K562 (cell line): ENCODE results near the gene CYP17A1. TPM values are rescaled to one million over a fixed set of nuclear protein-coding genes. Genes with fewer than 3 reads are reported as not detected.

Source experiments
- ATAC-seq: fragments of 200-7000 bp; cut with Tn5 transposase; 3 replicates; pipeline ENCODE4 v1.9.1; 2020; ENCODE audit warnings: moderate library complexity
- BruUV-seq: library from RNA; stranded (reverse); fragments of 400-500 nt; replicated peaks from 2 replicates; lab custom pipeline; 2021; lab: Mats Ljungman, UMichigan
- CTCF ChIA-PET: fragments of 300-600 bp; formaldehyde crosslinking; extraction: SDS; loops from one replicate; lab custom pipeline; 2021; ENCODE audit warnings: low intra/inter-chr PET ratio; lab: Yijun Ruan, JAX
- POLR2A ChIA-PET: fragments of 300-600, 350-650 bp; sonication (Branson Sonifier 250); formaldehyde crosslinking; extraction: SDS; loops from one replicate; lab custom pipeline; 2021; ENCODE audit warnings: antibody characterized with exemption, inconsistent platforms; lab: Yijun Ruan, JAX
- DNase-seq, 4 experiments: peaks; one replicate each; pipeline versions ENCODE4 v3.0.0 to v3.0.0-alpha.2; 2011 to 2018; ENCODE audit warnings: low spot score in 3 of 4, mixed read lengths in 3 of 4; ENCODE audit errors: extremely low read depth in 1 of 4
- FAIRE-seq: peaks from 2 replicates; lab custom pipeline; 2011; peaks lifted over from hg19 to GRCh38; lab: Jason Lieb, UNC
- H2AFZ ChIP-seq: 2 replicates; pipeline ENCODE4 v1.6.0; 2011; ENCODE audit warnings: low read depth, low read length, control low read depth, inconsistent platforms
- H3K27ac ChIP-seq: fragments of 200-600 bp; 3 replicates; pipeline ENCODE4 v1.8.0; 2011; ENCODE audit warnings: low read depth, mild to moderate bottlenecking, control low read depth, inconsistent platforms, low read length, moderate library complexity, mixed read lengths; ENCODE audit errors: extremely low read depth
- H3K27me3 ChIP-seq, 2 experiments: fragments of 300-600 bp in 1 of 2; 2 replicates in 1 of 2; 3 replicates in 1 of 2; pipeline versions ENCODE4 v1.6.0 to v1.8.0; 2011; ENCODE audit warnings: inconsistent platforms in 2 of 2, low read length in 2 of 2, mild to moderate bottlenecking in 1 of 2, mixed read lengths in 1 of 2, moderate library complexity in 1 of 2; ENCODE audit not compliant: control insufficient read depth in 2 of 2, insufficient read depth in 2 of 2
- H3K36me3 ChIP-seq: fragments of 300-600 bp; 3 replicates; pipeline ENCODE4 v1.8.0; 2011; ENCODE audit warnings: mild to moderate bottlenecking, low read length, inconsistent platforms; ENCODE audit not compliant: control insufficient read depth, insufficient read depth
- H3K4me1 ChIP-seq, 2 experiments: fragments of 200-600 bp in 1 of 2; replicated peaks in 1 of 2; 2 replicates in 1 of 2; 3 replicates in 1 of 2; pipeline versions ENCODE4 v1.5.1 to v1.8.0; 2011; ENCODE audit warnings: inconsistent platforms in 2 of 2, low read length in 2 of 2, mild to moderate bottlenecking in 1 of 2, mixed read lengths in 1 of 2, moderate library complexity in 1 of 2; ENCODE audit not compliant: control insufficient read depth in 2 of 2, insufficient read depth in 2 of 2
- H3K4me2 ChIP-seq: 2 replicates; pipeline ENCODE4 v1.6.1; 2011; ENCODE audit warnings: low read length, control low read depth, inconsistent platforms, mixed read lengths; ENCODE audit not compliant: insufficient read depth
- H3K4me3 ChIP-seq: fragments of 200-600 bp; sonication (generic), shearing (Covaris generic); 2 replicates; pipeline ENCODE4 v1.5.1; 2016; ENCODE audit warnings: control low read depth, inconsistent platforms
- H3K79me2 ChIP-seq: fragments of 200-600 bp; 3 replicates; pipeline ENCODE4 v1.8.0; 2011; ENCODE audit warnings: low read length, inconsistent platforms; ENCODE audit not compliant: control insufficient read depth, insufficient read depth
- H3K9ac ChIP-seq, 2 experiments: 2 replicates each; pipeline versions ENCODE4 v1.6.0 to v1.6.1; 2011; ENCODE audit warnings: low read depth in 2 of 2, low read length in 2 of 2, control low read depth in 1 of 2, inconsistent platforms in 1 of 2, mild to moderate bottlenecking in 1 of 2, mixed read lengths in 1 of 2; ENCODE audit not compliant: insufficient read depth in 1 of 2
- H3K9me1 ChIP-seq: one replicate; pipeline ENCODE4 v1.6.0; 2011; ENCODE audit warnings: inconsistent platforms, mild to moderate bottlenecking, low read length, moderate library complexity; ENCODE audit not compliant: control insufficient read depth, insufficient read depth
- H3K9me3 ChIP-seq: replicated peaks from 2 replicates; pipeline ENCODE4 v1.5.1; 2011; ENCODE audit warnings: low read depth, low read length, inconsistent platforms; ENCODE audit not compliant: control insufficient read depth, insufficient read depth
- H4K20me1 ChIP-seq: replicated peaks from 2 replicates; pipeline ENCODE4 v1.6.1; 2011; ENCODE audit warnings: low read length, inconsistent platforms, mixed read lengths; ENCODE audit not compliant: control insufficient read depth, insufficient read depth
- BCLAF1 ChIP-seq, 2 experiments: fragments of 450-650 bp in 1 of 2; IDR thresholded peaks; 2 replicates each; pipeline ENCODE4 v1.6.1; 2011 to 2017; ENCODE audit warnings: low read depth in 2 of 2, antibody characterized with exemption in 1 of 2, borderline replicate concordance in 1 of 2, low read length in 1 of 2, mild to moderate bottlenecking in 1 of 2, mixed read lengths in 1 of 2; ENCODE audit not compliant: control insufficient read depth in 1 of 2
- BRF1 ChIP-seq: IDR thresholded peaks from 3 replicates; pipeline ENCODE4 v1.6.1; 2011; ENCODE audit warnings: borderline replicate concordance, mild to moderate bottlenecking; ENCODE audit not compliant: insufficient read length; ENCODE audit errors: extremely low read depth
- CGGBP1 ChIP-seq: fragments of 250-450 bp; sonication (Bioruptor Pico); IDR thresholded peaks from 2 replicates; pipeline ENCODE4 v1.9.0; 2021; ENCODE audit warnings: mild to moderate bottlenecking
- DMBX1 ChIP-seq: fragments of 250-450 bp; sonication (Bioruptor Pico); IDR thresholded peaks from 2 replicates; pipeline ENCODE4 v1.8.0; 2022; ENCODE audit warnings: inconsistent platforms, mild to moderate bottlenecking, moderate library complexity, borderline replicate concordance
- MEIS2 ChIP-seq: fragments of 450-650 bp; IDR thresholded peaks from 2 replicates; pipeline ENCODE4 v1.6.1; 2014; ENCODE audit warnings: mild to moderate bottlenecking; ENCODE audit not compliant: partially characterized antibody
- NBN ChIP-seq: fragments of 450-650 bp; IDR thresholded peaks from 2 replicates; pipeline ENCODE4 v1.6.1; 2016; ENCODE audit warnings: low read depth, mild to moderate bottlenecking
- NUFIP1 ChIP-seq: fragments of 450-650 bp; IDR thresholded peaks from 2 replicates; pipeline ENCODE4 v1.6.1; 2018; ENCODE audit not compliant: partially characterized antibody
- POU5F1 ChIP-seq: fragments of 150-350 bp; IDR thresholded peaks from 2 replicates; pipeline ENCODE4 v1.6.1; 2014; ENCODE audit warnings: borderline replicate concordance, low read length, low read depth, mild to moderate bottlenecking; ENCODE audit not compliant: partially characterized antibody
- SUPT5H ChIP-seq: fragments of 450-650 bp; IDR thresholded peaks from 2 replicates; pipeline ENCODE4 v1.6.1; 2016
- TAF9B ChIP-seq: fragments of 450-650 bp; IDR thresholded peaks from 2 replicates; pipeline ENCODE4 v1.6.1; 2018; ENCODE audit warnings: mild to moderate bottlenecking; ENCODE audit not compliant: partially characterized antibody
- ZBTB7A ChIP-seq: IDR thresholded peaks from 2 replicates; pipeline ENCODE4 v1.6.1; 2011; ENCODE audit warnings: low read depth, mild to moderate bottlenecking, low read length, moderate library complexity, borderline replicate concordance; ENCODE audit not compliant: control insufficient read depth
- ZFPM2 ChIP-seq: fragments of 250-450 bp; sonication (Bioruptor Pico); IDR thresholded peaks from 2 replicates; pipeline ENCODE4 v1.5.1; 2022; ENCODE audit warnings: mild to moderate bottlenecking
- ZNF311 ChIP-seq: fragments of 250-450 bp; sonication (Bioruptor Pico); IDR thresholded peaks from 2 replicates; pipeline ENCODE4 v1.4.0; 2020; ENCODE audit warnings: mild to moderate bottlenecking, moderate library complexity
- WGBS: fragments of 100-300 bp; shearing (Covaris generic); methylation state at CpG from one replicate; pipeline ENCODE4 v1.1.6; 2016; ENCODE audit warnings: low coverage, mixed read lengths; ENCODE audit not compliant: insufficient coverage; ENCODE audit errors: missing lambda C conversion rate; 5-methylcytosine and 5-hydroxymethylcytosine counted together
- in situ Hi-C: fragments of 300-500 bp; cut with MboI; formaldehyde crosslinking; loops from 4 replicates; pipeline ENCODE4 v1.15.0; 2018; ENCODE audit warnings: inconsistent platforms, mixed read lengths
- intact Hi-C: fragments of 100-400 bp; cut with micrococcal nuclease; formaldehyde crosslinking; loops from 2 replicates; pipeline ENCODE4 v1.14.2; 2022
- polyA plus RNA-seq, 8 experiments: library from polyadenylated mRNA; depleted of rRNA in 4 of 8; stranded (reverse) in 5 of 8; unstranded in 3 of 8; fragments of >200 nt; fragmentation: Nextera tagmentation in 2 of 8; fragmentation: Illumina TruSeq in 1 of 8; extraction: Ambion mirVana in 2 of 8; extraction: Trizol in 1 of 8; gene quantifications; 2 replicates each; pipeline versions ENCODE4 v1.2.1 to v1.2.3, GENCODE V29; 2011 to 2014; ENCODE audit warnings: inconsistent platforms in 1 of 8, missing spikeins in 1 of 8
- total RNA-seq, 7 experiments: library from RNA; depleted of rRNA in 6 of 7; stranded (reverse); fragments of >200 nt in 6 of 7; fragmentation: Illumina TruSeq in 2 of 7; extraction: Trizol in 2 of 7; gene quantifications; 2 replicates each; pipeline versions ENCODE4 v1.2.1 to v1.2.3, GENCODE V29; 2011 to 2021; ENCODE audit warnings: low replicate concordance in 1 of 7

The CYP17A1 gene
- total and polyA plus RNA-seq, 9 of the 15 experiments (the other 6 are each of a cell fraction or from before 2014, with no cell fraction given): 2.3 TPM; not detected in 8

- intact Hi-C loops: no loop called here
Observed at GRCh38 chr10:102859911-102860310, 22.7 kb upstream of the CYP17A1 start.

More at GRCh38 chr10:102859911-102860310, 22.7 kb upstream of the CYP17A1 start:
- CTCF ChIA-PET: no interaction called here
- no peaks in the 10 kb centered on the region for H3K9me1 ChIP-seq
- FAIRE-seq (no peak), DNase-seq (no peak), ATAC-seq (no peak)
- H3K4me2 ChIP-seq: no peak overlapping the region
- in situ Hi-C loops: no loop called here
- BruUV-seq: no TSS peak
- H3K36me3 ChIP-seq: peaks cover 10% of the 10 kb centered on the region; the same call in 1 of the 3 replicates
- POLR2A ChIA-PET: no interaction called here
- no peak overlapping the region for H2AFZ ChIP-seq
- no peak overlapping the region for H3K9ac ChIP-seq
- no peaks in the 10 kb centered on the region for H3K27me3 ChIP-seq
- peaks cover 14% of the 10 kb centered on the region for H3K79me2 ChIP-seq
- no peak overlapping the region for H3K27ac ChIP-seq
- no peaks in the 10 kb centered on the region for H3K9me3 ChIP-seq
- peaks cover 7 to 20% of the 10 kb centered on the region in 2 experiments; a peak in 3 of 5 replicates for H3K4me1 ChIP-seq
- no peak overlapping the region for H3K4me3 ChIP-seq
- 93% methylated on average over 2 of the region's 2 CpGs for WGBS
- TF ChIP-seq BCLAF1 (IDR thresholded peaks at IDR 0.05; ENCODE audit: borderline replicate concordance in 1 of 2, control insufficient read depth in 1 of 2, low read depth in 2 of 2, low read length in 1 of 2): no peak
- TF ChIP-seq SUPT5H: no peak
- no peak for TF ChIP-seq POU5F1
- no peak for TF ChIP-seq BRF1
- TF ChIP-seq ZBTB7A: no peak
- no peak for TF ChIP-seq ZFPM2 (CRISPR knock-in tag)
- no peak for TF ChIP-seq TAF9B
- no peak for TF ChIP-seq DMBX1
- no peak for TF ChIP-seq ZNF311
- TF ChIP-seq CGGBP1: no peak
- TF ChIP-seq MEIS2: no peak
- TF ChIP-seq NUFIP1: no peak
- no peak for TF ChIP-seq NBN
- no peaks in the 10 kb centered on the region for H4K20me1 ChIP-seq
